ENCODE measurements around the gene LAMC1.
A peak's percentile ranks its signal among the peaks of the same experiment; 100 is the strongest.

Gene LAMC1

GRCh38 chr1:183075861-183076260 is 52.6 kb downstream of the LAMC1 start:
- H3K4me1 ChIP-seq (ENCODE audit: control insufficient read depth in 5 of 5, insufficient read depth in 5 of 5, low read length in 5 of 5), result peaks cover 0 to 65% (median 57%) of the 10 kb centered on the region in 5 donors

DNA sequence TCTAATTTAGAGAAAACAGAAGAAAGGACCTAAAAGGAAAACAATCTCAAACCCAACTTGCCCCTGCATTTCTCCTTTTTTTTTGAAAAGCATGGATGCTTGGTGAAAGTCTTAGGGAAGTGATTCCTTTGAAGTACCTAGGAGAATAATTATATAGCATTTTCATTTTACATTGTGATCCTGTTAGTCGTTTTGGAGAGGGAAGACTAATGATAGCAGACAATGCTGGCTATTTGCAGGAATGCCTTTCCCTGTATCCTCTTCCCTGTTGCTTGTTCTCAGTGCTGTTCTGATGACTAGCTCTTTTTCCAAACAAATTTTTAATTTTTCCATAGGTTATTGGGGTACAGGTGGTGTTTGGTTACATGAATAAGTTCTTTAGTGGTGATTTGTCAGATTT is 53.9 kb downstream of the LAMC1 start:
- Histone ChIP-seq H3K27ac (ENCODE audit: low read depth, low read length) (peak overlapping the region; percentile 29), H3K9me3 (ENCODE audit: control insufficient read depth in 5 of 5, low read length in 5 of 5) (no peaks in the 10 kb centered on the region), H3K9ac (ENCODE audit: low read length in 5 of 5) (no peak overlapping the region), H3K36me3 (ENCODE audit: control insufficient read depth in 5 of 5, insufficient read depth in 5 of 5, low read length in 5 of 5) (no peaks in the 10 kb centered on the region), H3K4me3 (ENCODE audit: low read depth in 1 of 5, low read length in 5 of 5) (no peak overlapping the region), H3K4me1 (ENCODE audit: control insufficient read depth in 5 of 5, insufficient read depth in 5 of 5, low read length in 5 of 5) (peaks cover 0 to 53% (median 45%) of the 10 kb centered on the region in 5 donors), H3K27me3 (ENCODE audit: control insufficient read depth in 5 of 5, insufficient read depth in 4 of 5, low read length in 5 of 5) (no peaks in the 10 kb centered on the region)

More at GRCh38 chr1:183075861-183076260, 52.6 kb downstream of the LAMC1 start:
- Histone ChIP-seq H3K9ac (ENCODE audit: low read length in 5 of 5) (no peak overlapping the region), H3K9me3 (ENCODE audit: control insufficient read depth in 5 of 5, low read length in 5 of 5) (no peaks in the 10 kb centered on the region), H3K4me3 (ENCODE audit: low read depth in 1 of 5, low read length in 5 of 5) (no peak overlapping the region), H3K36me3 (ENCODE audit: control insufficient read depth in 5 of 5, insufficient read depth in 5 of 5, low read length in 5 of 5) (no peaks in the 10 kb centered on the region), H3K27me3 (ENCODE audit: control insufficient read depth in 5 of 5, insufficient read depth in 4 of 5, low read length in 5 of 5) (no peaks in the 10 kb centered on the region), H3K27ac (ENCODE audit: low read depth, low read length) (peak overlapping the region; percentile 16)

DNA sequence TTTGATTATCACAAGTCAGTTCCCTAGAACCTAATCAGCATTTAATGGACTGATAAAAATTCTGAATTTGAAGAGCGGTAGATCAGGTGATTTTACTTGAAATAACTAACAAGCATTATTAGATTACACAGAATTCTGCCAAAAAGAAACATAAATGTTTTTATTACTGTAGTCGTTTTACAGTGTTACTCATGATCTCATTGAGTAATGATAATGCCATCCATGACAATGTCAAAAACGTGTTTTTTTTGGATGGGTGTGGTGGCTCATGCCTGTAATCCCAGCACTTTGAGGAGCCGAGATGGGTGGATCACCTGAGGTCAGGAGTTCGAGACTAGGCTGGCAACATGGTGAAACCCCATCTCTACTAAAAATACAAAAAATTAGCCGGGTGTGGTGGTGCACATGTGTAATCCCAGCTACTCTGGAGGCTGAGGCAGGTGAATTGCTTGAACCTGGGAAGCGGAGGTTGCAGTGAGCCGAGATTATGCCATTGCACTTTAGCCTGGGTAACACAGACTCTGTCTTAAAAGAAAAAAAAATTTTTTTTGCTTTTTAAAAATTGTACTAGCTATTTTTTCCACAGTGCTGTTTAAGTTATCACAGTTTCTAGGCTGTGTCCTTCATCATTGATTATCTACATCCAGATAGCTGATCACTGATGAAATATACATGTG is 56.6 kb downstream of the LAMC1 start:
- no peak overlapping the region for H3K9ac ChIP-seq (ENCODE audit: low read length in 5 of 5)
- peak overlapping the region; percentile 69 for H3K27ac ChIP-seq (ENCODE audit: low read depth, low read length)
- H3K36me3 ChIP-seq (ENCODE audit: control insufficient read depth in 5 of 5, insufficient read depth in 5 of 5, low read length in 5 of 5), result no peaks in the 10 kb centered on the region
- H3K4me1 ChIP-seq (ENCODE audit: control insufficient read depth in 5 of 5, insufficient read depth in 5 of 5, low read length in 5 of 5), result peaks cover 0 to 41% (median 29%) of the 10 kb centered on the region in 5 donors
- no peak overlapping the region for H3K4me3 ChIP-seq (ENCODE audit: low read depth in 1 of 5, low read length in 5 of 5)
- no peaks in the 10 kb centered on the region for H3K9me3 ChIP-seq (ENCODE audit: control insufficient read depth in 5 of 5, low read length in 5 of 5)
- no peaks in the 10 kb centered on the region for H3K27me3 ChIP-seq (ENCODE audit: control insufficient read depth in 5 of 5, insufficient read depth in 4 of 5, low read length in 5 of 5)

- Histone ChIP-seq H3K4me1 (ENCODE audit: control insufficient read depth in 5 of 5, insufficient read depth in 5 of 5, low read length in 5 of 5) (peaks cover 0 to 39% (median 29%) of the 10 kb centered on the region in 5 donors), H3K4me3 (ENCODE audit: low read depth in 1 of 5, low read length in 5 of 5) (no peak overlapping the region), H3K27me3 (ENCODE audit: control insufficient read depth in 5 of 5, insufficient read depth in 4 of 5, low read length in 5 of 5) (no peaks in the 10 kb centered on the region), H3K9me3 (ENCODE audit: control insufficient read depth in 5 of 5, low read length in 5 of 5) (no peaks in the 10 kb centered on the region), H3K9ac (ENCODE audit: low read length in 5 of 5) (peak overlapping the region in 1 of 5 donors; percentile 21), H3K27ac (ENCODE audit: low read depth, low read length) (peak overlapping the region; percentile 69), H3K36me3 (ENCODE audit: control insufficient read depth in 5 of 5, insufficient read depth in 5 of 5, low read length in 5 of 5) (no peaks in the 10 kb centered on the region)
These were observed 57.2 kb downstream of the LAMC1 start for GRCh38 chr1:183080406-183080805.

GRCh38 chr1:183081402-183082120 is 58.3 kb downstream of the LAMC1 start:
- Histone ChIP-seq H3K4me1 (ENCODE audit: control insufficient read depth in 5 of 5, insufficient read depth in 5 of 5, low read length in 5 of 5) (peaks cover 0 to 28% (median 21%) of the 10 kb centered on the region in 5 donors), H3K9ac (ENCODE audit: low read length in 5 of 5) (no peak overlapping the region), H3K27ac (ENCODE audit: low read depth, low read length) (peak overlapping the region; percentile 37), H3K9me3 (ENCODE audit: control insufficient read depth in 5 of 5, low read length in 5 of 5) (no peaks in the 10 kb centered on the region), H3K27me3 (ENCODE audit: control insufficient read depth in 5 of 5, insufficient read depth in 4 of 5, low read length in 5 of 5) (no peaks in the 10 kb centered on the region), H3K4me3 (ENCODE audit: low read depth in 1 of 5, low read length in 5 of 5) (no peak overlapping the region), H3K36me3 (ENCODE audit: control insufficient read depth in 5 of 5, insufficient read depth in 5 of 5, low read length in 5 of 5) (no peaks in the 10 kb centered on the region)

- no peaks in the 10 kb centered on the region for H3K36me3 ChIP-seq (ENCODE audit: control insufficient read depth in 5 of 5, insufficient read depth in 5 of 5, low read length in 5 of 5)
- H3K4me1 ChIP-seq (ENCODE audit: control insufficient read depth in 5 of 5, insufficient read depth in 5 of 5, low read length in 5 of 5), result peaks cover 0 to 27% (median 19%) of the 10 kb centered on the region in 5 donors
- no peaks in the 10 kb centered on the region for H3K9me3 ChIP-seq (ENCODE audit: control insufficient read depth in 5 of 5, low read length in 5 of 5)
- H3K9ac ChIP-seq (ENCODE audit: low read length in 5 of 5), result no peak overlapping the region
- H3K27ac ChIP-seq (ENCODE audit: low read depth, low read length), result peak overlapping the region; percentile 4
- H3K4me3 ChIP-seq (ENCODE audit: low read depth in 1 of 5, low read length in 5 of 5), result no peak overlapping the region
- no peaks in the 10 kb centered on the region for H3K27me3 ChIP-seq (ENCODE audit: control insufficient read depth in 5 of 5, insufficient read depth in 4 of 5, low read length in 5 of 5)
These were observed 59.4 kb downstream of the LAMC1 start for GRCh38 chr1:183082650-183083049.

GRCh38 chr1:183087001-183087400 is 63.8 kb downstream of the LAMC1 start:
- no peaks in the 10 kb centered on the region for H3K27me3 ChIP-seq (ENCODE audit: control insufficient read depth in 5 of 5, insufficient read depth in 4 of 5, low read length in 5 of 5)
- H3K27ac ChIP-seq (ENCODE audit: low read depth, low read length), result peak overlapping the region; percentile 10
- H3K36me3 ChIP-seq (ENCODE audit: control insufficient read depth in 5 of 5, insufficient read depth in 5 of 5, low read length in 5 of 5), result no peaks in the 10 kb centered on the region
- peaks cover 6 to 25% (median 21%) of the 10 kb centered on the region in 5 donors for H3K4me1 ChIP-seq (ENCODE audit: control insufficient read depth in 5 of 5, insufficient read depth in 5 of 5, low read length in 5 of 5)
- no peak overlapping the region for H3K9ac ChIP-seq (ENCODE audit: low read length in 5 of 5)
- H3K4me3 ChIP-seq (ENCODE audit: low read depth in 1 of 5, low read length in 5 of 5), result no peak overlapping the region
- no peaks in the 10 kb centered on the region for H3K9me3 ChIP-seq (ENCODE audit: control insufficient read depth in 5 of 5, low read length in 5 of 5)

DNA sequence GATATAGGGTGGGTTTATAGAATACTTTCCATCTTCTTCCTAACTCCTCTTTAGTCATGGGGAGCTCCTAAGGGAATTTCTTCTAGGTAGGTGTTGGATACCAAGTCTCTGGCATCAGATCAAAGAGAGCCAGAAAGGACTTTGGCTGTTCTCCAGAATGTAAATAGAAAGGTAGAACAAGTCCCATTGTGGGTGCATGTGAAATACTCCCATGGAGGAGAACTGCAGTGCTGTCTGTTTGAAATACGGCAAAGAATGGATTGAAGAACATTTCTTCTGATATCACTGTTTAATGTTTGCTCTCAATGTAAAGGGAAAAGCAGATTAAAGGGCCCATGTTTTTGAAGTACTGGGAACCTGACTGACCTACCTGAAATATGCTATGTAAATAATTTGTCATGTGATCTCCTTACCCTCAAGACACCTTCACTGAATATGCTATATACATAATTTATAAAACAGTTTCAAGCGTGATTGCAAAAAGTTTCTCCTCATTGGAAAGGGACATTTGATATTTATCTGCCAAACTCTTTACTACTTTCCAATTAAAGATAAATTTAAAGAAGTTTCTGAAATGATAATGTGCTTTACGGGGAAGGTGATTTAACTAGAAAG is 65.9 kb downstream of the LAMC1 start:
- Histone ChIP-seq H3K9ac (ENCODE audit: low read length in 5 of 5) (peak overlapping the region in 1 of 5 donors; percentile 20), H3K36me3 (ENCODE audit: control insufficient read depth in 5 of 5, insufficient read depth in 5 of 5, low read length in 5 of 5) (no peaks in the 10 kb centered on the region), H3K4me3 (ENCODE audit: low read depth in 1 of 5, low read length in 5 of 5) (no peak overlapping the region), H3K27me3 (ENCODE audit: control insufficient read depth in 5 of 5, insufficient read depth in 4 of 5, low read length in 5 of 5) (no peaks in the 10 kb centered on the region), H3K4me1 (ENCODE audit: control insufficient read depth in 5 of 5, insufficient read depth in 5 of 5, low read length in 5 of 5) (peaks cover 6 to 36% (median 25%) of the 10 kb centered on the region in 5 donors), H3K9me3 (ENCODE audit: control insufficient read depth in 5 of 5, low read length in 5 of 5) (no peaks in the 10 kb centered on the region), H3K27ac (ENCODE audit: low read depth, low read length) (peak overlapping the region; percentile 67)

DNA sequence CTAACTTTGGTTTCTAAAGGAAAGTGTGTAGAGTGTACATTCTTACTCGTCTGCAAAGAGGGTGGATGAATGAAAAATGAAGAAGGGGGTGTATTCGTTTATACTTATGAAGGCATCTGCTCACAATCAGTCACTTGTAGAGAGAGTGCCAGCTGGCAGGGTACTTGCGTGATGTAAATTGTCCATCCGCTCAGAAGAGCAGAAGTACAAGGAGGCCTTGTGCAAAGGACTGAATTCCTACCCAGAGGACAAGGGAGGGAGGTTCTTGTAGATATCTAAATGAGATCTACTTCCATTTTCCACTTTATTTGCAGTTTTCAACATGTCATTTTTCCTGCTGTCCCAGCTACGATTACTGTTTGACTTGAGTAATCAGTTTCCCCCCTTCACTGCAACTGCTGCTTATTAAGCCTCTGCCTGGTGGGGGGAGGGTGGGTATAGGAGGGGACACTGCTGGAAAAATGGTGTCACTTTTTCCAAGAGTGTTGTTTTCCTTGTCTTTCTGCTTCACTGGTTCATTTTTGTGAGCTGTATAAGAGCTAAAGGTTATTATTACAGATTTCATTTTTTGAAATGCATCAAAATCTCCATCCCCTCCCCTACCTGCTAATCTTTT is 67.3 kb downstream of the LAMC1 start:
- Histone ChIP-seq H3K27ac (ENCODE audit: low read depth, low read length) (peak overlapping the region; percentile 67), H3K27me3 (ENCODE audit: control insufficient read depth in 5 of 5, insufficient read depth in 4 of 5, low read length in 5 of 5) (no peaks in the 10 kb centered on the region), H3K36me3 (ENCODE audit: control insufficient read depth in 5 of 5, insufficient read depth in 5 of 5, low read length in 5 of 5) (no peaks in the 10 kb centered on the region), H3K4me1 (ENCODE audit: control insufficient read depth in 5 of 5, insufficient read depth in 5 of 5, low read length in 5 of 5) (peaks cover 6 to 35% (median 25%) of the 10 kb centered on the region in 5 donors), H3K4me3 (ENCODE audit: low read depth in 1 of 5, low read length in 5 of 5) (no peak overlapping the region), H3K9ac (ENCODE audit: low read length in 5 of 5) (no peak overlapping the region), H3K9me3 (ENCODE audit: control insufficient read depth in 5 of 5, low read length in 5 of 5) (no peaks in the 10 kb centered on the region)
